Measurements from ENCODE around the gene OSBP2. TPM values are rescaled to one million over a fixed set of nuclear protein-coding genes. Genes with fewer than 3 reads are reported as not detected.

The OSBP2 gene
- total and polyA plus RNA-seq, 10 donors: 0.38 to 41.4 (median 6.5) TPM

GRCh38 chr22:30827646-30828045 lies 133.0 kb downstream of the OSBP2 start:
- no peak for DNase-seq
- Histone ChIP-seq H3K9me3 (no peaks in the 10 kb centered on the region), H3K36me3 (no peaks in the 10 kb centered on the region), H3K27ac (no peak overlapping the region), H3K4me3 (no peak overlapping the region), H3K27me3 (replicated peaks in 1 of 7) (peaks cover 4 to 25% (median 10%) of the 10 kb centered on the region in 7 donors), H3K4me1 (peaks cover 0 to 7% (median 3%) of the 10 kb centered on the region in 6 donors)
- TF ChIP-seq POLR2AphosphoS5 (IDR thresholded peaks at IDR 0.05) (no peak), POLR2A (IDR thresholded peaks at IDR 0.05) (no peak), CTCF (IDR thresholded peaks at IDR 0.05 in 8 of 11, conservative IDR thresholded peaks at IDR 0.05 in 3 of 11) (no peak)
- WGBS, 5 donors: 85 to 93% (median 89%) methylated on average over 6 of the region's 6 CpGs
- intact Hi-C loops (cut with DNase I; ENCODE audit: low total_unique reads): no loop called here

- H3K36me3 ChIP-seq: no peaks in the 10 kb centered on the region
- H3K4me3 ChIP-seq: no peak overlapping the region
- peaks cover 0 to 17% (median 2%) of the 10 kb centered on the region in 7 donors for H3K27me3 ChIP-seq (replicated peaks in 1 of 7)
- no peak overlapping the region for H3K27ac ChIP-seq
- H3K4me1 ChIP-seq: no peaks in the 10 kb centered on the region
- intact Hi-C loops (cut with DNase I; ENCODE audit: low total_unique reads): no loop called here
- no peaks in the 10 kb centered on the region for H3K9me3 ChIP-seq
- WGBS, 5 donors: 86 to 96% (median 89%) methylated on average over 14 of the region's 14 CpGs
- TF ChIP-seq POLR2A (IDR thresholded peaks at IDR 0.05): no peak
- TF ChIP-seq CTCF (IDR thresholded peaks at IDR 0.05 in 8 of 11, conservative IDR thresholded peaks at IDR 0.05 in 3 of 11): no peak
- no peak for TF ChIP-seq POLR2AphosphoS5 (IDR thresholded peaks at IDR 0.05)
- DNase-seq: no peak
Measured at GRCh38 chr22:30828187-30829155, 133.8 kb downstream of the OSBP2 start.

- WGBS, 5 donors: 83 to 90% (median 88%) methylated on average over 12 of the region's 12 CpGs
- intact Hi-C loops (cut with DNase I; ENCODE audit: low total_unique reads): no loop called here
- DNase-seq: no peak
- no peak for TF ChIP-seq POLR2AphosphoS5 (IDR thresholded peaks at IDR 0.05)
- TF ChIP-seq CTCF (IDR thresholded peaks at IDR 0.05 in 8 of 11, conservative IDR thresholded peaks at IDR 0.05 in 3 of 11): no peak
- no peak for TF ChIP-seq POLR2A (IDR thresholded peaks at IDR 0.05)
- Histone ChIP-seq H3K27me3 (replicated peaks in 1 of 7) (peaks cover 0 to 6% (median 0%) of the 10 kb centered on the region in 7 donors), H3K4me1 (no peaks in the 10 kb centered on the region), H3K27ac (no peak overlapping the region), H3K36me3 (no peaks in the 10 kb centered on the region), H3K4me3 (no peak overlapping the region), H3K9me3 (no peaks in the 10 kb centered on the region)
Measured at GRCh38 chr22:30829901-30830550, 135.4 kb downstream of the OSBP2 start.

GRCh38 chr22:30830907-30831306 lies 136.2 kb downstream of the OSBP2 start:
- H3K4me3 ChIP-seq: no peak overlapping the region
- WGBS, 5 donors: 59 to 77% (median 69%) methylated on average over 7 of the region's 7 CpGs
- H3K4me1 ChIP-seq: no peaks in the 10 kb centered on the region
- no peaks in the 10 kb centered on the region for H3K9me3 ChIP-seq
- H3K27ac ChIP-seq: no peak overlapping the region
- intact Hi-C loops (cut with DNase I; ENCODE audit: low total_unique reads): no loop called here
- H3K27me3 ChIP-seq (replicated peaks in 1 of 7): no peaks in the 10 kb centered on the region
- H3K36me3 ChIP-seq: no peaks in the 10 kb centered on the region
- no peak for DNase-seq
- TF ChIP-seq CTCF (IDR thresholded peaks at IDR 0.05 in 8 of 11, conservative IDR thresholded peaks at IDR 0.05 in 3 of 11) (no peak), POLR2A (IDR thresholded peaks at IDR 0.05) (no peak), POLR2AphosphoS5 (IDR thresholded peaks at IDR 0.05) (no peak)
